ENCODE measurements around the gene OR2T12. TPM values are rescaled to one million over a fixed set of nuclear protein-coding genes. Genes with fewer than 3 reads are reported as not detected.

Gene OR2T12, protein sequence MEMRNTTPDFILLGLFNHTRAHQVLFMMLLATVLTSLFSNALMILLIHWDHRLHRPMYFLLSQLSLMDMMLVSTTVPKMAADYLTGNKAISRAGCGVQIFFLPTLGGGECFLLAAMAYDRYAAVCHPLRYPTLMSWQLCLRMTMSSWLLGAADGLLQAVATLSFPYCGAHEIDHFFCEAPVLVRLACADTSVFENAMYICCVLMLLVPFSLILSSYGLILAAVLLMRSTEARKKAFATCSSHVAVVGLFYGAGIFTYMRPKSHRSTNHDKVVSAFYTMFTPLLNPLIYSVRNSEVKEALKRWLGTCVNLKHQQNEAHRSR
- total RNA-seq = not detected in 2 replicates

DNA sequence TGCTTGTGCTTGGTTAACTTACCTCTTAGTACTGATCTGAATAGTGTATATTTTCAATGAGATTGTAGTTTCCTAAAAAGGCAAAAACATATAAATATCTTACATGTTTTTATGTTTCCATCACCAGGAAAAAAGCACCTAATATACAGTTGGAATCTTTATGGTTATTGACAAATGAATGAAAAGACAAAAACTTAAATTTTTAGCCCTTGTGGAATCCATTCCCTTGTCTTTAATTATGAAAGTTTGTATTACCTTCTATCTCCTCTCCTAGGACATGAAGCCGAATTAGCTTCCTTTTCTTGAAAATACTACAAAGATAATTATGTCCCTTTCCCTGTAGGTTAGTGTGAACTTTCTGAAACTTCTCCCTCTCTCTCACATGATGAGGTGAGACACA is at the start of gene OR2T12:
Gene OR2T12 (minus strand): TSS at position 101 of the 400 bp plus-strand sequence. CDS start 7,846 bp downstream, outside the sequence.

DNA sequence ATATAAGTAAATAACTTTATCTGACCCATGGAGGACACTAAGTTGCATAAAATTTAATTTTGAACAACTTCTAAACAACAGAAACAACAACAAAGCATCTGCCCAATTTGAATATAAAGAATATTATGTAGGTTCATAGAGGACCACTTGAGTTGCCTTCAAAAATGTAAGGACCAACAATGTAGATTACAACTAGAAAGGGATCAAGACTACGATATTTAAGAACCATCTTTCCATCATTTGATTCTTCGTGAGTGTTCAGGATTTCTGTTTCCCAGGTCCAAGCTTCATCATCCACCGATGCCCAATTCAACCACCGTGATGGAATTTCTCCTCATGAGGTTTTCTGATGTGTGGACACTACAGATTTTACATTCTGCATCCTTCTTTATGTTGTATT is 45.3 kb upstream of the OR2T12 start, which contains the start of gene OR14C36:
Gene OR14C36 (plus strand): TSS at position 301 of the 400 bp plus-strand sequence. CDS start 0 bp downstream, at position 301.

DNA sequence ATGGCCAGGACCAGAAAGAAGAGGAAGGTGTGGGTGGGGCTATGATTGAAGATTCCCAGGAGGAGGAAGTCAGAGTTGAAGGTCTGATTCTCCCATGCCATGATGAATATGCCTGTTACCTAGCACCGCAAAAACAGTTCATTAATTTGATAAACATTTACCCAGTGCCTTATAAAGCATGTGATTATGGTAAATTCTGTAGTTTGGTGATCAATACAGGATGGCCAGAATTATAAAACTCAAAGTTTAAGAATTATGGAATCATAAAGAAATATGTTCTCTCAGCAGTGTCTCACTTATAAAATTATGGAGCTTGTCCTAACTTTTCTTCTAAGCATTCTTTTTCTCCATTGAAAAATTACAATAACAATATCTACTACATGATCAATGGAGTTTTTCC is 21.2 kb upstream of the OR2T12 start, which contains the start of gene OR2M7:
Gene OR2M7 (minus strand): TSS at position 101 of the 400 bp plus-strand sequence. CDS start 0 bp downstream, at position 101.

DNA sequence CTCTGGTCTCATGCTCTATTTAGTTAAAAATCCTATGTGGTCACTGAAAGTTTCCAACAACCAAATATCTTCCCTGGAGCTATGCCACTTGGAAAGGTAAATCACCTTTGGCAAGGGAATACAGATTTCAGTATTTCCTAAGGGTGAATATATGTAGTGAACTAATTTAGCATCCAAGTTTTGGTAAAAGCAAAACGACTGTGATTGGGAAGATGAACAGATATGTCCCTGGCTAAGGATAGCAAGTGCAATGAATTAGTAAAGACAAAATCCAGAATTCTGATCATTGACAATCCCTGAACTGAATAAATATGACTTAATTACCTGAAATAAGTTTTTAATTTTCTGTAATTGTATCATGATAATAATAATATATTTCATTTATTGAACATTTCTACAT is 25.3 kb downstream of the OR2T12 start, which contains the start of gene OR2T33:
Gene OR2T33 (minus strand): TSS at position 101 of the 400 bp plus-strand sequence. CDS start 4,162 bp downstream, outside the sequence.

Other genes starting within 250 kb of the OR2T12 start
- gene OR2L13, start 208.2 kb downstream of the OR2T12 start, total RNA-seq = not detected in 2 replicates
- gene OR2M5, start 158.3 kb downstream of the OR2T12 start, total RNA-seq = not detected in 2 replicates
- not detected in 2 replicates for gene OR2M2, start 128.6 kb downstream of the OR2T12 start, total RNA-seq
- gene OR2M3, start 106.2 kb downstream of the OR2T12 start, total RNA-seq = not detected in 2 replicates
- gene OR2M4, start 72.0 kb downstream of the OR2T12 start, total RNA-seq = not detected in 2 replicates
- gene OR2T33, start 25.4 kb downstream of the OR2T12 start, total RNA-seq = not detected in 2 replicates
- gene OR2M7, start 21.1 kb upstream of the OR2T12 start, total RNA-seq = not detected in 2 replicates
- gene OR14C36, start 45.4 kb upstream of the OR2T12 start, total RNA-seq = not detected in 2 replicates
- gene OR2T4, start 58.2 kb upstream of the OR2T12 start, total RNA-seq = not detected in 2 replicates
- gene OR2T6, start 72.3 kb upstream of the OR2T12 start, total RNA-seq = not detected in 2 replicates
- not detected in 2 replicates for gene OR2T1, start 99.6 kb upstream of the OR2T12 start, total RNA-seq
- not detected in 2 replicates for gene OR2T2, start 142.2 kb upstream of the OR2T12 start, total RNA-seq
- gene OR2T3, start 169.9 kb upstream of the OR2T12 start, total RNA-seq = not detected in 2 replicates
- not detected in 2 replicates for gene OR2T5, start 185.2 kb upstream of the OR2T12 start, total RNA-seq
- not detected in 2 replicates for gene OR2G6, start 204.6 kb upstream of the OR2T12 start, total RNA-seq